ENCODE measurements around the gene WNT2B. TPM values are rescaled to one million over a fixed set of nuclear protein-coding genes. Genes with fewer than 3 reads are reported as not detected.

The WNT2B gene
- total and polyA plus RNA-seq, 9 of the 15 experiments (the other 6 are each of a cell fraction or from before 2014, with no cell fraction given): 0.02 to 0.06 (median 0.04) TPM; not detected in 3

DNA sequence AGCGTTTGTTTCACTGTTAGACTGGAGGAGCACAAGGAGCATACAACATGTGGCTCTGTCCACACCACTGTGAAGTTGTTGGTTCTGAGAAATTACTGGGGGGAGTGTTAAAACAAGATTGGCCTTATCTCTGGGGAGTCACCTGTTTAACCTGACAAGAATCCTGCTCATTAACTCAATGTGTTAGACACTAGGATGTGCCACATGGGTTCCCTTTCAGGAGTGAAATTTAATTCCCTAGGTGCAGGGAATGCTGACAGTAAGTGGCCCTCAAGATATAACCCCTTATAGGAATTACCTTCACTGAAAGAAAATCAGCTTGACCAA lies 45.8 kb upstream of the WNT2B start (continued):
- TF ChIP-seq, protein P1, sequence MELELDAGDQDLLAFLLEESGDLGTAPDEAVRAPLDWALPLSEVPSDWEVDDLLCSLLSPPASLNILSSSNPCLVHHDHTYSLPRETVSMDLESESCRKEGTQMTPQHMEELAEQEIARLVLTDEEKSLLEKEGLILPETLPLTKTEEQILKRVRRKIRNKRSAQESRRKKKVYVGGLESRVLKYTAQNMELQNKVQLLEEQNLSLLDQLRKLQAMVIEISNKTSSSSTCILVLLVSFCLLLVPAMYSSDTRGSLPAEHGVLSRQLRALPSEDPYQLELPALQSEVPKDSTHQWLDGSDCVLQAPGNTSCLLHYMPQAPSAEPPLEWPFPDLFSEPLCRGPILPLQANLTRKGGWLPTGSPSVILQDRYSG (tag; conservative IDR thresholded peaks at IDR 0.05; ENCODE audit: low read depth): no peak
- TF ChIP-seq ZNF124 (CRISPR knock-in tag; IDR thresholded peaks at IDR 0.05) (no peak), ZNF766 (CRISPR knock-in tag; conservative IDR thresholded peaks at IDR 0.05) (no peak), FOXJ2 (tag; IDR thresholded peaks at IDR 0.05) (no peak), TCF3 (CRISPR knock-in tag; IDR thresholded peaks at IDR 0.05) (peak; percentile 94), MYC (IDR thresholded peaks at IDR 0.05; ENCODE audit: low read depth, low read length) (peak; percentile 52), MYC (CRISPR knock-in tag; IDR thresholded peaks at IDR 0.05; ENCODE audit: borderline replicate concordance, low read depth) (no peak), SRSF7 (optimal IDR thresholded peaks at IDR 0.05; ENCODE audit: low read depth, low read length) (no peak), ZFP30 (CRISPR knock-in tag; IDR thresholded peaks at IDR 0.05; ENCODE audit: borderline replicate concordance) (no peak), MYBL2 (IDR thresholded peaks at IDR 0.05; ENCODE audit: low read depth) (no peak), MYBL2 (CRISPR knock-in tag; IDR thresholded peaks at IDR 0.05; ENCODE audit: borderline replicate concordance) (no peak), HNRNPUL1 (IDR thresholded peaks at IDR 0.05; ENCODE audit: low read length) (no peak), NR2C1 (IDR thresholded peaks at IDR 0.05) (no peak), NR2C1 (tag; IDR thresholded peaks at IDR 0.05) (no peak), U2AF1 (optimal IDR thresholded peaks at IDR 0.05; ENCODE audit: low read depth, low read length) (no peak), GTF2F1 (IDR thresholded peaks at IDR 0.05; ENCODE audit: low read depth, low read length) (no peak), MAFG (tag; conservative IDR thresholded peaks at IDR 0.05) (no peak), CCNT2 (IDR thresholded peaks at IDR 0.05; ENCODE audit: borderline replicate concordance, extremely low read depth, insufficient read length, low read depth, low read length) (peak; percentile 57), RUNX1 (IDR thresholded peaks at IDR 0.05; ENCODE audit: low read depth) (no peak), RNF2 (IDR thresholded peaks at IDR 0.05) (no peak), POLR2B (IDR thresholded peaks at IDR 0.05; ENCODE audit: low read depth, partially characterized antibody) (no peak)
- TF ChIP-seq, protein P2, sequence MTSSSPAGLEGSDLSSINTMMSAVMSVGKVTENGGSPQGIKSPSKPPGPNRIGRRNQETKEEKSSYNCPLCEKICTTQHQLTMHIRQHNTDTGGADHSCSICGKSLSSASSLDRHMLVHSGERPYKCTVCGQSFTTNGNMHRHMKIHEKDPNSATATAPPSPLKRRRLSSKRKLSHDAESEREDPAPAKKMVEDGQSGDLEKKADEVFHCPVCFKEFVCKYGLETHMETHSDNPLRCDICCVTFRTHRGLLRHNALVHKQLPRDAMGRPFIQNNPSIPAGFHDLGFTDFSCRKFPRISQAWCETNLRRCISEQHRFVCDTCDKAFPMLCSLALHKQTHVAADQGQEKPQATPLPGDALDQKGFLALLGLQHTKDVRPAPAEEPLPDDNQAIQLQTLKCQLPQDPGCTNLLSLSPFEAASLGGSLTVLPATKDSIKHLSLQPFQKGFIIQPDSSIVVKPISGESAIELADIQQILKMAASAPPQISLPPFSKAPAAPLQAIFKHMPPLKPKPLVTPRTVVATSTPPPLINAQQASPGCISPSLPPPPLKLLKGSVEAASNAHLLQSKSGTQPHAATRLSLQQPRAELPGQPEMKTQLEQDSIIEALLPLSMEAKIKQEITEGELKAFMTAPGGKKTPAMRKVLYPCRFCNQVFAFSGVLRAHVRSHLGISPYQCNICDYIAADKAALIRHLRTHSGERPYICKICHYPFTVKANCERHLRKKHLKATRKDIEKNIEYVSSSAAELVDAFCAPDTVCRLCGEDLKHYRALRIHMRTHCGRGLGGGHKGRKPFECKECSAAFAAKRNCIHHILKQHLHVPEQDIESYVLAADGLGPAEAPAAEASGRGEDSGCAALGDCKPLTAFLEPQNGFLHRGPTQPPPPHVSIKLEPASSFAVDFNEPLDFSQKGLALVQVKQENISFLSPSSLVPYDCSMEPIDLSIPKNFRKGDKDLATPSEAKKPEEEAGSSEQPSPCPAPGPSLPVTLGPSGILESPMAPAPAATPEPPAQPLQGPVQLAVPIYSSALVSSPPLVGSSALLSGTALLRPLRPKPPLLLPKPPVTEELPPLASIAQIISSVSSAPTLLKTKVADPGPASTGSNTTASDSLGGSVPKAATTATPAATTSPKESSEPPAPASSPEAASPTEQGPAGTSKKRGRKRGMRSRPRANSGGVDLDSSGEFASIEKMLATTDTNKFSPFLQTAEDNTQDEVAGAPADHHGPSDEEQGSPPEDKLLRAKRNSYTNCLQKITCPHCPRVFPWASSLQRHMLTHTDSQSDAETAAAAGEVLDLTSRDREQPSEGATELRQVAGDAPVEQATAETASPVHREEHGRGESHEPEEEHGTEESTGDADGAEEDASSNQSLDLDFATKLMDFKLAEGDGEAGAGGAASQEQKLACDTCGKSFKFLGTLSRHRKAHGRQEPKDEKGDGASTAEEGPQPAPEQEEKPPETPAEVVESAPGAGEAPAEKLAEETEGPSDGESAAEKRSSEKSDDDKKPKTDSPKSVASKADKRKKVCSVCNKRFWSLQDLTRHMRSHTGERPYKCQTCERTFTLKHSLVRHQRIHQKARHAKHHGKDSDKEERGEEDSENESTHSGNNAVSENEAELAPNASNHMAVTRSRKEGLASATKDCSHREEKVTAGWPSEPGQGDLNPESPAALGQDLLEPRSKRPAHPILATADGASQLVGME (CRISPR knock-in tag; IDR thresholded peaks at IDR 0.05): no peak
- TF ChIP-seq, protein P3, sequence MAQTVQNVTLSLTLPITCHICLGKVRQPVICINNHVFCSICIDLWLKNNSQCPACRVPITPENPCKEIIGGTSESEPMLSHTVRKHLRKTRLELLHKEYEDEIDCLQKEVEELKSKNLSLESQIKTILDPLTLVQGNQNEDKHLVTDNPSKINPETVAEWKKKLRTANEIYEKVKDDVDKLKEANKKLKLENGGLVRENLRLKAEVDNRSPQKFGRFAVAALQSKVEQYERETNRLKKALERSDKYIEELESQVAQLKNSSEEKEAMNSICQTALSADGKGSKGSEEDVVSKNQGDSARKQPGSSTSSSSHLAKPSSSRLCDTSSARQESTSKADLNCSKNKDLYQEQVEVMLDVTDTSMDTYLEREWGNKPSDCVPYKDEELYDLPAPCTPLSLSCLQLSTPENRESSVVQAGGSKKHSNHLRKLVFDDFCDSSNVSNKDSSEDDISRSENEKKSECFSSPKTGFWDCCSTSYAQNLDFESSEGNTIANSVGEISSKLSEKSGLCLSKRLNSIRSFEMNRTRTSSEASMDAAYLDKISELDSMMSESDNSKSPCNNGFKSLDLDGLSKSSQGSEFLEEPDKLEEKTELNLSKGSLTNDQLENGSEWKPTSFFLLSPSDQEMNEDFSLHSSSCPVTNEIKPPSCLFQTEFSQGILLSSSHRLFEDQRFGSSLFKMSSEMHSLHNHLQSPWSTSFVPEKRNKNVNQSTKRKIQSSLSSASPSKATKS (CRISPR knock-in tag; IDR thresholded peaks at IDR 0.05): no peak

Measured in K562 (cell line).